IMR-90 (cell line): ENCODE results near the gene CTTN. TPM values are rescaled to one million over a fixed set of nuclear protein-coding genes. Genes with fewer than 3 reads are reported as not detected.

Source experiments
- ATAC-seq: fragments of 200-7000 bp; cut with Tn5 transposase; 2 replicates; pipeline ENCODE4 v1.9.1; 2020; ENCODE audit warnings: low read depth, mild to moderate bottlenecking, moderate library complexity
- BruUV-seq: library from RNA; stranded (reverse); fragments of 400-500 nt; replicated peaks from 2 replicates; lab custom pipeline; 2021; lab: Mats Ljungman, UMichigan
- CTCF ChIA-PET: fragments of 300-600 bp; formaldehyde crosslinking; extraction: SDS; loops from one replicate; lab custom pipeline; 2021; ENCODE audit warnings: antibody characterized with exemption; lab: Yijun Ruan, JAX
- POLR2A ChIA-PET: fragments of 300-600 bp; sonication (Branson Sonifier 250); formaldehyde crosslinking; loops from one replicate; lab custom pipeline; 2022; ENCODE audit warnings: antibody characterized with exemption; ENCODE audit not compliant: unreplicated experiment; lab: Charles Lee
- DNase-seq: peaks from one replicate; pipeline ENCODE4 v3.0.0; 2013
- H2AFZ ChIP-seq: replicated peaks from 2 replicates; pipeline ENCODE3; 2013; ENCODE audit warnings: low read length, mild to moderate bottlenecking; ENCODE audit not compliant: poor library complexity
- H2AK5ac ChIP-seq: 2 replicates; pipeline ENCODE4 v1.6.1; 2013; ENCODE audit warnings: low read depth, low read length, inconsistent platforms
- H2AK9ac ChIP-seq: replicated peaks from 2 replicates; pipeline ENCODE3; 2013; ENCODE audit warnings: mild to moderate bottlenecking, low read depth, low read length, moderate library complexity; ENCODE audit not compliant: poor library complexity
- H2BK120ac ChIP-seq: 2 replicates; pipeline ENCODE4 v1.6.1; 2013; ENCODE audit warnings: low read depth, low read length, inconsistent platforms
- H2BK15ac ChIP-seq: 3 replicates; pipeline ENCODE4 v1.6.1; 2013; ENCODE audit warnings: low read depth, low read length, inconsistent platforms
- H2BK20ac ChIP-seq: 2 replicates; pipeline ENCODE4 v1.6.1; 2013; ENCODE audit warnings: low read depth, mild to moderate bottlenecking, inconsistent platforms, low read length, moderate library complexity
- H2BK5ac ChIP-seq: 2 replicates; pipeline ENCODE4 v1.6.1; 2013; ENCODE audit warnings: mild to moderate bottlenecking, low read depth, low read length, inconsistent platforms; ENCODE audit not compliant: poor library complexity, severe bottlenecking
- H3K14ac ChIP-seq: replicated peaks from 2 replicates; pipeline ENCODE4 v1.6.1; 2013; ENCODE audit warnings: low read depth, low read length, inconsistent platforms
- H3K18ac ChIP-seq: 2 replicates; pipeline ENCODE4 v1.6.1; 2013; ENCODE audit warnings: low read depth, low read length, control low read depth
- H3K23ac ChIP-seq: 2 replicates; pipeline ENCODE4 v1.6.1; 2013; ENCODE audit warnings: low read depth, low read length, inconsistent platforms
- H3K27ac ChIP-seq: 2 replicates; pipeline ENCODE4 v1.5.1; 2013; ENCODE audit warnings: mild to moderate bottlenecking, control low read depth, low read length; ENCODE audit not compliant: insufficient read depth
- H3K27me3 ChIP-seq: 2 replicates; pipeline ENCODE4 v1.6.1; 2013; ENCODE audit warnings: low read length; ENCODE audit not compliant: control insufficient read depth, insufficient read depth
- H3K36me3 ChIP-seq: 2 replicates; pipeline ENCODE4 v1.6.1; 2013; ENCODE audit warnings: low read length, mixed read lengths; ENCODE audit not compliant: control insufficient read depth, insufficient read depth
- H3K4ac ChIP-seq: 2 replicates; pipeline ENCODE4 v1.6.1; 2013; ENCODE audit warnings: low read depth, low read length, inconsistent platforms
- H3K4me1 ChIP-seq: 2 replicates; pipeline ENCODE4 v1.6.1; 2013; ENCODE audit warnings: low read length, mixed read lengths; ENCODE audit not compliant: control insufficient read depth, insufficient read depth
- H3K4me2 ChIP-seq: 2 replicates; pipeline ENCODE4 v1.6.1; 2013; ENCODE audit warnings: low read depth, mild to moderate bottlenecking, control low read depth, low read length, moderate library complexity
- H3K4me3 ChIP-seq: 2 replicates; pipeline ENCODE4 v1.5.1; 2013; ENCODE audit warnings: low read depth, mild to moderate bottlenecking, control low read depth, low read length, moderate library complexity; ENCODE audit not compliant: insufficient read depth
- H3K56ac ChIP-seq: 2 replicates; pipeline ENCODE4 v1.6.1; 2013; ENCODE audit warnings: low read length, inconsistent platforms; ENCODE audit not compliant: insufficient read depth; ENCODE audit errors: extremely low read depth
- H3K79me1 ChIP-seq, 2 experiments: 2 replicates each; pipeline ENCODE4 v1.6.1; 2013; ENCODE audit warnings: low read length in 2 of 2, inconsistent platforms in 1 of 2, low read depth in 1 of 2
- H3K9ac ChIP-seq: 2 replicates; pipeline ENCODE4 v1.6.1; 2013; ENCODE audit warnings: low read depth, low read length, control low read depth
- H3K9me1 ChIP-seq: 2 replicates; pipeline ENCODE4 v1.6.1; 2013; ENCODE audit warnings: low read length, inconsistent platforms; ENCODE audit not compliant: insufficient read depth
- H3K9me3 ChIP-seq: 2 replicates; pipeline ENCODE4 v1.6.1; 2013; ENCODE audit warnings: low read length; ENCODE audit not compliant: control insufficient read depth, insufficient read depth
- H4K20me1 ChIP-seq: 2 replicates; pipeline ENCODE4 v1.6.1; 2013; ENCODE audit warnings: low read length, inconsistent platforms; ENCODE audit not compliant: insufficient read depth
- H4K5ac ChIP-seq: 2 replicates; pipeline ENCODE4 v1.6.1; 2013; ENCODE audit warnings: mild to moderate bottlenecking, low read depth, low read length, control low read depth
- H4K8ac ChIP-seq, 2 experiments: 2 replicates each; pipeline ENCODE4 v1.6.1; 2013; ENCODE audit warnings: low read depth in 2 of 2, low read length in 2 of 2, control low read depth in 1 of 2, inconsistent platforms in 1 of 2
- H4K91ac ChIP-seq: 2 replicates; pipeline ENCODE4 v1.6.1; 2013; ENCODE audit warnings: low read depth, low read length, inconsistent platforms; ENCODE audit not compliant: insufficient read depth
- MAZ ChIP-seq: IDR thresholded peaks from 2 replicates; pipeline ENCODE4 v1.6.1; 2012; ENCODE audit warnings: low read depth, mild to moderate bottlenecking, low read length, improper control_type of control experiment, moderate library complexity, borderline replicate concordance
- RAD21 ChIP-seq: IDR thresholded peaks from 2 replicates; pipeline ENCODE4 v1.6.1; 2012; ENCODE audit warnings: low read length, improper control_type of control experiment
- WGBS, 2 experiments: methylation state at CpG; one replicate each; pipeline versions ENCODE4 v1.1.5 to v1.1.7; 2013; ENCODE audit warnings: missing lambda C conversion rate in 2 of 2; ENCODE audit not compliant: insufficient read length in 1 of 2; ENCODE audit errors: extremely low coverage in 2 of 2; 5-methylcytosine and 5-hydroxymethylcytosine counted together
- dilution Hi-C: fragments of 300-500 bp; cut with HindIII; formaldehyde crosslinking; loops from one replicate; pipeline ENCODE4 v1.14.3; 2018; ENCODE audit warnings: low sequenced_read_pairs; ENCODE audit not compliant: unreplicated experiment
- in situ Hi-C: fragments of 300-500 bp; cut with MboI; formaldehyde crosslinking; loops from 3 replicates; pipeline ENCODE4 v1.14.3; 2019; ENCODE audit warnings: low sequenced_read_pairs, inconsistent platforms, mixed read lengths
- intact Hi-C: fragments of 100-400 bp; cut with micrococcal nuclease; formaldehyde crosslinking; loops from 2 replicates; pipeline ENCODE4 v1.10.0; 2022
- polyA plus RNA-seq, 3 experiments: library from polyadenylated mRNA; depleted of rRNA; stranded (reverse); fragments of >200 nt; gene quantifications; 2 replicates each; pipeline ENCODE4 v1.2.3, GENCODE V29; 2012; ENCODE audit warnings: low replicate concordance in 1 of 3
- total RNA-seq: library from RNA; depleted of rRNA; stranded (reverse); fragments of >200 nt; gene quantifications from 2 replicates; pipeline ENCODE4 v1.2.3, GENCODE V29; 2012

The CTTN gene
- total and polyA plus RNA-seq, 2 of the 4 experiments (the other 2 are of a cell fraction), result 287 to 296 TPM

GRCh38 chr11:70418130-70418529 lies 19.8 kb downstream of the CTTN start:
- in situ Hi-C loops, result no loop called here
- Histone ChIP-seq H3K4me3 (no peak overlapping the region), H2BK15ac (no peak overlapping the region), H3K27me3 (no peaks in the 10 kb centered on the region), H2AK9ac (no peak overlapping the region), H3K27ac (no peak overlapping the region), H4K91ac (no peak overlapping the region), H4K20me1 (peaks cover 84% of the 10 kb centered on the region), H4K8ac (no peak overlapping the region), H2BK20ac (no peak overlapping the region), H4K5ac (no peak overlapping the region), H3K23ac (no peak overlapping the region), H3K9me3 (no peaks in the 10 kb centered on the region), H2AFZ (no peak overlapping the region), H3K4me2 (no peak overlapping the region), H3K79me1 (peaks cover 29 to 82% of the 10 kb centered on the region in 2 experiments), H3K9ac (no peak overlapping the region), H2BK5ac (no peak overlapping the region), H3K56ac (no peak overlapping the region), H2AK5ac (no peak overlapping the region), H2BK120ac (no peak overlapping the region), H3K36me3 (peaks cover 83% of the 10 kb centered on the region), H3K14ac (no peak overlapping the region), H3K4me1 (peaks cover 6% of the 10 kb centered on the region), H3K9me1 (peaks cover 4% of the 10 kb centered on the region; the same call in 1 of the 2 replicates), H3K4ac (no peak overlapping the region), H3K18ac (no peak overlapping the region)
- no TSS peak for BruUV-seq
- dilution Hi-C loops, result no loop called here
- POLR2A ChIA-PET, result no interaction called here
- DNase-seq, result no peak
- TF ChIP-seq RAD21, result no peak
- no peak for TF ChIP-seq MAZ
- 94% methylated on average over 3 of the region's 12 CpGs; no CpG with 5 or more reads in 1 of the 2 experiments for WGBS, 2 experiments
- CTCF ChIA-PET, result interaction anchor here (0.6 kb wide), 1 partner anchor 69 kb away, joined by 3 read pairs; no protein-coding TSS in a partner anchor
- intact Hi-C loops, result loop anchor here (5.0 kb wide), 1 partner anchor 216 kb away; the partner anchor contains the start of gene FADD
- ATAC-seq, result no peak
